WI38 (cell line): Measurements from ENCODE around the gene SPPL2B.
A peak's percentile ranks its signal among the peaks of the same experiment; 100 is the strongest.
"Not testable (repeated sequence)": the region's sequence is repeated elsewhere in the genome, so short reads cannot be mapped to it uniquely, and the experiment has no call there.

Experiments
- H3K4me3 ChIP-seq: 2 replicates; pipeline ENCODE4 v1.5.1; 2011; ENCODE audit warnings: low read depth, mild to moderate bottlenecking, control low read depth, low read length
- TF ChIP-seq, protein P1 (sequence below): IDR thresholded peaks from 2 replicates; pipeline ENCODE4 v1.5.1; 2012; ENCODE audit warnings: low read depth, mild to moderate bottlenecking, control low read depth, low read length

SPPL2B gene, protein sequence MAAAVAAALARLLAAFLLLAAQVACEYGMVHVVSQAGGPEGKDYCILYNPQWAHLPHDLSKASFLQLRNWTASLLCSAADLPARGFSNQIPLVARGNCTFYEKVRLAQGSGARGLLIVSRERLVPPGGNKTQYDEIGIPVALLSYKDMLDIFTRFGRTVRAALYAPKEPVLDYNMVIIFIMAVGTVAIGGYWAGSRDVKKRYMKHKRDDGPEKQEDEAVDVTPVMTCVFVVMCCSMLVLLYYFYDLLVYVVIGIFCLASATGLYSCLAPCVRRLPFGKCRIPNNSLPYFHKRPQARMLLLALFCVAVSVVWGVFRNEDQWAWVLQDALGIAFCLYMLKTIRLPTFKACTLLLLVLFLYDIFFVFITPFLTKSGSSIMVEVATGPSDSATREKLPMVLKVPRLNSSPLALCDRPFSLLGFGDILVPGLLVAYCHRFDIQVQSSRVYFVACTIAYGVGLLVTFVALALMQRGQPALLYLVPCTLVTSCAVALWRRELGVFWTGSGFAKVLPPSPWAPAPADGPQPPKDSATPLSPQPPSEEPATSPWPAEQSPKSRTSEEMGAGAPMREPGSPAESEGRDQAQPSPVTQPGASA

DNA sequence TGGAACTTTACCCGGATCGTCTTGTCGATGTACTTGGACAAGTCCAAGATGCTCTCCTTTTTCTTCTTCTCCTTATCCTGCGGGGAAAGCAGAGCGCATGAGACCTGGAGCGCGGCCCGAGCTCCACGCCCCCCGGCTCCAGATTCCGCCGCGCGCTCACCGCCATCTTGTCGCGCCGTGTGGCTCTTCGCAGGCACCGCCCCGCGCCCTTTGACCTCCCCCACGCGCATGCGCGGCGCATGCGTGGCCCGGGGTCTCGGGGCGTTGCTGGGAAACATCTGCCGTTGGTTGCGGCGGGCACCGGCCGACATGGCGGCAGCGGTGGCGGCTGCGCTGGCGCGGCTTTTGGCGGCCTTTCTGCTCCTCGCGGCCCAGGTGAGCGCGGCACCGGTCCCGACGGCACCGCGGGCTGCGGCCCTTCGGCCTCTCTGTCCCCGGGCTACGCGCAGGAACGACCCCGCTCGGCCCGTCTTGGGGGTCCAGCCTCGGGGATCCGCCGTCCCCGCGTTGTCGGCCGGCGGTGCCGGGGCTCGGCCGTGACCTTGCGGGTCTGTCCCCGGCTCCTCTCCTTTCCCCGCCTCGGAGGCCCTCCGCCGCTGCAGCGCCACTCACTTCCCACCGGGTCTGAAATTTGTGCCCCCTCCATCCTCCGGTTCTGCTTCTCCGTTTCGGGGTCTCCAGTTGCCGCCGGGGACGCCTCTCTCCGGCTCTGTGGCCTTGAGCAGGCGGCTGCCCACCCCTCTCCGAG is at the start of gene SPPL2B, which contains the start of gene LSM7:
Gene SPPL2B (plus strand): TSS at position 284 of the 748 bp plus-strand sequence. CDS start 26 bp downstream, at position 310.
Gene LSM7 (minus strand): TSS at position 186 of the 748 bp plus-strand sequence. CDS start 20 bp downstream, at position 166.
- peak within 1 kb of the TSS; percentile 96 for H3K4me3 ChIP-seq
- TF ChIP-seq, protein P1, sequence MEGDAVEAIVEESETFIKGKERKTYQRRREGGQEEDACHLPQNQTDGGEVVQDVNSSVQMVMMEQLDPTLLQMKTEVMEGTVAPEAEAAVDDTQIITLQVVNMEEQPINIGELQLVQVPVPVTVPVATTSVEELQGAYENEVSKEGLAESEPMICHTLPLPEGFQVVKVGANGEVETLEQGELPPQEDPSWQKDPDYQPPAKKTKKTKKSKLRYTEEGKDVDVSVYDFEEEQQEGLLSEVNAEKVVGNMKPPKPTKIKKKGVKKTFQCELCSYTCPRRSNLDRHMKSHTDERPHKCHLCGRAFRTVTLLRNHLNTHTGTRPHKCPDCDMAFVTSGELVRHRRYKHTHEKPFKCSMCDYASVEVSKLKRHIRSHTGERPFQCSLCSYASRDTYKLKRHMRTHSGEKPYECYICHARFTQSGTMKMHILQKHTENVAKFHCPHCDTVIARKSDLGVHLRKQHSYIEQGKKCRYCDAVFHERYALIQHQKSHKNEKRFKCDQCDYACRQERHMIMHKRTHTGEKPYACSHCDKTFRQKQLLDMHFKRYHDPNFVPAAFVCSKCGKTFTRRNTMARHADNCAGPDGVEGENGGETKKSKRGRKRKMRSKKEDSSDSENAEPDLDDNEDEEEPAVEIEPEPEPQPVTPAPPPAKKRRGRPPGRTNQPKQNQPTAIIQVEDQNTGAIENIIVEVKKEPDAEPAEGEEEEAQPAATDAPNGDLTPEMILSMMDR, result no peak

DNA sequence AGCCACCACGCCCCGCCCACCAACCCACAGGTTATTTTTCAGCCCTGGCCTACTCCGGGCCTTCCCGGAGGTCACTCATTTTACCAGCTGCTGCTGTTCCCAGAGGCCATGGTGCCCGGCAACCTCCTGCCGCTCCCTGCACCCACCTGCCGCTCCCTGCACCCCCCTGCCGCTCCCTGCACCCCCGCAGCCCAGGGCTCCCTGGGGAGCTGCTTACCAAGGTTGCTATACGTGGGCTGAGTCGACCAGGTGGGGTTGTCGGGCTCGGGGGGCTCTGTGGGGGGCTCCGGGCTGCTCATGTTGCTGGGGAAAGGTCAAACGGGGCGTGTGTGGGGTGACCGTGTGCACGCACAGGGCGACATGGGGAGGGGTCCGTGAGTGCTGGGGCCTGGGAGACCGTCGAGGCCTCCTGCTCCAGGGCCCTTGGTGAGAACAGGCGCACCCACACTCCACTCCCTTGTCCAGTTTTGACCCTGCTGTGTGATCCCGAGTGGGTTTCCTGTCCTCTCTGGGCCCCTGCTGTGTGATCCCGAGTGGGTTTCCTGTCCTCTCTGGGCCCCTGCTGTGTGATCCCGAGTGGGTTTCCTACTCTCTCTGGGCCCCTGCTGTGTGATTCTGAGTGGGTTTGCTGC is 47.7 kb upstream of the SPPL2B start:
- TF ChIP-seq, protein P1, result no peak
- H3K4me3 ChIP-seq, result no peak overlapping the region

DNA sequence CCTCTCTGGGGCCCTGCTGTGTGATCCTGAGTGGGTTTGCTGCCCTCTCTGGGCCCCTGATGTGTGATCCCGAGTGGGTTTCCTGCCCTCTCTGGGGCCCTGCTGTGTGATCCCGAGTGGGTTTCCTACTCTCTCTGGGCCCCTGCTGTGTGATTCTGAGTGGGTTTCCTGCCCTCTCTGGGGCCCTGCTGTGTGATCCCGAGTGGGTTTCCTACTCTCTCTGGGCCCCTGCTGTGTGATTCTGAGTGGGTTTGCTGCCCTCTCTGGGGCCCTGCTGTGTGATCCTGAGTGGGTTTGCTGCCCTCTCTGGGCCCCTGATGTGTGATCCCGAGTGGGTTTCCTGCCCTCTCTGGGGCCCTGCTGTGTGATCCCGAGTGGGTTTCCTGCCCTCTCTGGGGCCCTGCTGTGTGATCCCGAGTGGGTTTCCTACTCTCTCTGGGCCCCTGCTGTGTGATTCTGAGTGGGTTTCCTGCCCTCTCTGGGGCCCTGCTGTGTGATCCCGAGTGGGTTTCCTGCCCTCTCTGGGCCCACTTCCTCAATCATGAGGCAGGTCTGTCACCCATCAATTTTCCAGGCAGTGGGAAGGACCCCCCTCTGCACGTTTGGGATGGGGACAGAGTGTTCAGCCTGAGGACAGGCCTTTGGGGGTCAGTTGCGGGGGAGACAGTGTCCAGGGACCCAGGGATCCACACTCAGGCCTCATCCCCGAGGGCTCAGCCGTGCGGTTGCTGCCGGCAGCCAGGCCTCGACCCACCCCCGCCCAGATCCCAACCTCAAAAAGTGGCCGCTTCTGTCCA is 47.0 kb upstream of the SPPL2B start:
- not testable (repeated sequence) for H3K4me3 ChIP-seq

DNA sequence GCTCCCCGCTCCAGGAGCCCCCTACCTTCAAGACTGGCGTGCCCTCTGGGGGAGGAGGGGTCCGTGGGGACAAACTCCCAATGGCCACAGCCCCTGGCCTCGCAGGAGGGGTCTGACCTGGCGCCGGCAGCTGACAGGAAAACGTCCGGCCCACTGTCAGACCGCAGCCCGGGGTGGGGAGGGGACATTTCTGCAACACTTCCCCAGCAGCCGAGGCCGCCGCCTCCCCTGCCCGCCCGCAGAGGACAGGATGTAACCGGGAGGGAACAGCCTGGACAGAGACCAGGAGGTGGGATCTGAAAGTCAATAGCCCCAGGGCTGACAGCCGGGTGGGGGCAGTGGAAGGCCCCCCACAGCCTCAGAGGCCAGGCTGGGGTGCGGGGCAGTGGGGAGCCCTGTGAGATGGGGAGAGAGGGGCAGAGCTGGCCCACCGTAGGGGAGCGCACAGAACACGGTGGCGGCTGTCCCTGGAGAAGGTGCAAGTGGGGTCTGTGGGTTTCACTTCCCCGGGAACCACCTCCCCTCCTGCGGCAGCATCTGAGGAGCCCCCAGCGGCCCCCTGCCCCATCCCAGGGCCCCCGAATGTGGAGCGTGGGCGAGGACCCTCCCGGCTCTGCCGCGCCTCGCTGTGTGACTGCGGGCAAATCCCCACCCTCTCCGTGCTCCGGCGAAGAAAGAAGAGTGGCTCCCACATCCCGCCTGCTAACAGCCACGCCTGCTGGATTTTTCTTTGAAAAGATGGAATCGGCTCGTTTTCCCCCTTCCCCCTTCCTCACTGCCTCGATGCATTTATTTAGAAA is 46.2 kb upstream of the SPPL2B start, which contains the start of gene PEAK3:
Gene PEAK3 (minus strand): TSS at position 114 of the 800 bp plus-strand sequence. CDS start 1,244 bp downstream, outside the sequence.
- TF ChIP-seq, protein P1, result no peak
- H3K4me3 ChIP-seq, result peak within 1 kb of the TSS; percentile 24

DNA sequence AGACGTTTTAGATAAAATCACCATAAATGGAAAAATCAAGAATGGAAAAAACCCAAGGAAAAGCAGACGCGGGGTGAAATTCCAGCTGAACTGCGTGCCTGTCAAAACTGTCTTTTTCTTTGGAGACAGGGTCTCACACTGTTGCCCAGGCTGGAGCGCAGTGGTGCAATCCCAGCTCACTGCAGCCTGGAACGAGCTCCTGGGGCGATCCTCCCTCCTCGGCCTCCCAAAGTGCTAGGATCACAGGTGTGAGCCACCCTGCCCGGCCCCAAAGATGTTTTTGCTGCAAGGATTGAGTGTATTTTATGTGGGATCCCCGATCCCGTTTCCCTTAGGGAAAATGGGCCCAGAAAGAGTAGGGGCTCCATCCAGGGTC is 45.6 kb upstream of the SPPL2B start:
- TF ChIP-seq, protein P1, result no peak
- H3K4me3 ChIP-seq, result no peak overlapping the region

DNA sequence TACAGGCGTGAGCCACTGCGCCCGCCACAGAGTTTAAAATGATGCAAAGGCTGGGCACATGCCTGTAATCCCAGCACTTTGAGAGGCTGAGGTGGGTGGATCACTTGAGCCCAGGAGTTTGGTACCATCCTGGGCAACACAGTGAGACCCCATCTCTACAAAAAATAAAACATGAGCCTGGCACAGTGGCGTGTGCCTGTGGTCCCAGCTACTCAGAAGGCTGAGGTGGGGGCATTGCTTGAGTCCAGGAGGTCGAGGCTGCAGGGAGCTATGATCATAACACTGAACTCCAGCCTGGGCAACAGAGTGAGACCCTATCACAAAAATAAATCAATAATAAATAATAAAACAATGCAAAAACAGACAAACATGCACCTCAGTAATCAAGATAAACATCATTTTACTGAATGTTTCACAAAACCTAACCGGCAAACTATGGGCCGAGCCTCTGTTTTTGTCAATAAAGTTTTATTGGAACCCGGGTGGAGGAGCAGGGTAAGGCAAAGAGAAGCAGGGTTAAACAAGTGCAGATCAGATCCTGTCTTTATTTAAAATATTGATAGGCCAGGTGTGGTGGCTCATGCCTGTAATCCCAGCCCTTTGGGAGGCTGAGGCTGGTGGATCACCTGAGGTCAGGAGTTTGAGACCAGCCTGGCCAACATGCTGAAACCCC is 44.5 kb upstream of the SPPL2B start:
- TF ChIP-seq, protein P1, result no peak
- H3K4me3 ChIP-seq, result no peak overlapping the region
